ENCODE measurements around the gene ORAI3. TPM values are rescaled to one million over a fixed set of nuclear protein-coding genes. Genes with fewer than 3 reads are reported as not detected.

The ORAI3 gene
- total RNA-seq, 1 experiment from 2014 or later: 9.0 TPM

GRCh38 chr16:30996985-30997724, 48.3 kb downstream of the ORAI3 start (continued):
- TF ChIP-seq EZH2 (IDR thresholded peaks at IDR 0.05) (no peak), EGR1 (IDR thresholded peaks at IDR 0.05; ENCODE audit: low read depth) (peak; percentile 33), ATF3 (IDR thresholded peaks at IDR 0.05) (no peak), SIN3A (IDR thresholded peaks at IDR 0.05; ENCODE audit: low read depth) (no peak)

GRCh38 chr16:30997725-30998711, 49.1 kb downstream of the ORAI3 start:
- Histone ChIP-seq H3K4me3 (replicated peaks in 1 of 2; ENCODE audit: low read depth in 1 of 2, low read length in 2 of 2) (peak overlapping the region; percentile 72 to 83), H3K9ac (ENCODE audit: low read length) (peak overlapping the region; percentile 54), H3K4me2 (ENCODE audit: low read length) (peak overlapping the region; percentile 99), H3K4me1 (ENCODE audit: control insufficient read depth in 1 of 2, insufficient read depth in 2 of 2, low read length in 2 of 2) (peaks cover 22 to 44% of the 10 kb centered on the region in 2 experiments), H3K79me2 (ENCODE audit: insufficient read depth, low read length) (no peaks in the 10 kb centered on the region), H3K27me3 (ENCODE audit: insufficient read depth, low read length) (no peaks in the 10 kb centered on the region), H3K36me3 (ENCODE audit: control insufficient read depth in 1 of 2, insufficient read depth in 2 of 2, low read length in 2 of 2) (no peaks in the 10 kb centered on the region), H4K20me1 (ENCODE audit: insufficient read depth) (no peaks in the 10 kb centered on the region), H3K9me3 (ENCODE audit: control insufficient read depth in 1 of 2, insufficient read depth in 1 of 2, low read depth in 1 of 2, low read length in 2 of 2) (no peaks in the 10 kb centered on the region), H2AFZ (ENCODE audit: low read depth, low read length, poor library complexity, severe bottlenecking) (peak overlapping the region; percentile 92), H3K9me2 (ENCODE audit: insufficient read depth) (no peaks in the 10 kb centered on the region), H3K27ac (ENCODE audit: low read depth, low read length) (peak overlapping the region; percentile 72)
- TF ChIP-seq SIN3A (IDR thresholded peaks at IDR 0.05; ENCODE audit: low read depth) (no peak), TCF7L2 (IDR thresholded peaks at IDR 0.05; ENCODE audit: borderline replicate concordance, extremely low read depth, insufficient read depth, insufficient read length) (peak; percentile 36), FOSL1 (IDR thresholded peaks at IDR 0.05; ENCODE audit: low read depth) (peak; percentile 32; the same call in 1 of the 2 replicates)
- ChIA-PET POLR2A (interaction anchor here (0.9 to 1.4 kb wide), 2 partner anchors 76 to 120 kb away, joined by 3 to 4 read pairs; partner anchors contain the start of genes KAT8, ZNF646 and ZNF668), CTCF (interaction anchor here (1.5 to 1.7 kb wide), 2 partner anchors 12 to 13 kb away, joined by 5 to 12 read pairs; partner anchors contain the start of gene HSD3B7), RAD21 (ENCODE audit: low non-redundant PET in 1 of 2, low total read pairs in 2 of 2, uncharacterized antibody in 2 of 2, unreplicated experiment in 2 of 2) (interaction anchor here in 1 of 2 experiments (0.8 kb wide), 1 partner anchor 144 kb away, joined by 3 read pairs; no protein-coding TSS in a partner anchor)
- DNase-seq (ENCODE audit: low read depth, low spot score): peak; percentile 21
- BruUV-seq (replicated peaks): no TSS peak
- intact Hi-C loops (cut with micrococcal nuclease): loop anchor here (5.0 kb wide), 2 partner anchors 74 to 94 kb away; partner anchors contain the start of genes VKORC1, ZNF646 and ZNF668
- ATAC-seq: peak; percentile 48
